ENCODE data around the gene NFATC1. TPM values are rescaled to one million over a fixed set of nuclear protein-coding genes. Genes with fewer than 3 reads are reported as not detected.

Gene NFATC1
- total RNA-seq, 1 donor from 2014 or later: 6.1 TPM

DNA sequence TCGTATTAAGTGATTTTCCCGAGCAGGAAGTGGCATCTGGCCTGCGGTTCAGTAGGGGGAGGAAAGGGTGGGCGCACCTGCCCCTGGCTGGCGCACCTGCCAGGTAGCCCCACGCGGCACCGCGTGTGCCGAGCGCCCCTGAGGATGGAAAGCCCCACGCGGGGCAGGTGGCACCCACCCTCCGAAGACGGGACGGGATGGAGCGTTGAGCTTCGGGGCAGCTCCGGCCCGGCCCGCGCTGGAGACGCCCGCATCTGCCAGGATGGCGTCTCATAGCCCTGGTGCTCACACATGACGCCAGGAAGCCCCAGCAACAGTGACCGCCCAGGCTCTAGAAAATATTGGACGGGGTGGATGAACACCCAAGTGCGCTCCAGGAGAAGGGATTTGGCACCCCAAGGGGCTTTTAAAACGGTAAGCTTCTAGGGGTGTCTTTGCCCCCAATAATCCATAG lies 2.5 kb upstream of the NFATC1 start:
- peaks cover 72% of the 10 kb centered on the region for H3K27me3 Mint-ChIP-seq

GRCh38 chr18:79393635-79394533 lies 1.8 kb upstream of the NFATC1 start:
- Mint-ChIP-seq H3K27me3 (peaks cover 73% of the 10 kb centered on the region), H3K4me3 (peak overlapping the region; percentile 86), H3K36me3 (no peaks in the 10 kb centered on the region), H3K27ac (peak overlapping the region; percentile 39), H3K4me1 (ENCODE audit: unreplicated experiment) (peaks cover 7% of the 10 kb centered on the region), H3K9me3 (no peaks in the 10 kb centered on the region)
- TF ChIP-seq, protein P1, sequence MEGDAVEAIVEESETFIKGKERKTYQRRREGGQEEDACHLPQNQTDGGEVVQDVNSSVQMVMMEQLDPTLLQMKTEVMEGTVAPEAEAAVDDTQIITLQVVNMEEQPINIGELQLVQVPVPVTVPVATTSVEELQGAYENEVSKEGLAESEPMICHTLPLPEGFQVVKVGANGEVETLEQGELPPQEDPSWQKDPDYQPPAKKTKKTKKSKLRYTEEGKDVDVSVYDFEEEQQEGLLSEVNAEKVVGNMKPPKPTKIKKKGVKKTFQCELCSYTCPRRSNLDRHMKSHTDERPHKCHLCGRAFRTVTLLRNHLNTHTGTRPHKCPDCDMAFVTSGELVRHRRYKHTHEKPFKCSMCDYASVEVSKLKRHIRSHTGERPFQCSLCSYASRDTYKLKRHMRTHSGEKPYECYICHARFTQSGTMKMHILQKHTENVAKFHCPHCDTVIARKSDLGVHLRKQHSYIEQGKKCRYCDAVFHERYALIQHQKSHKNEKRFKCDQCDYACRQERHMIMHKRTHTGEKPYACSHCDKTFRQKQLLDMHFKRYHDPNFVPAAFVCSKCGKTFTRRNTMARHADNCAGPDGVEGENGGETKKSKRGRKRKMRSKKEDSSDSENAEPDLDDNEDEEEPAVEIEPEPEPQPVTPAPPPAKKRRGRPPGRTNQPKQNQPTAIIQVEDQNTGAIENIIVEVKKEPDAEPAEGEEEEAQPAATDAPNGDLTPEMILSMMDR (conservative IDR thresholded peaks at IDR 0.05): no peak
- peak; percentile 76 for DNase-seq (ENCODE audit: extremely low spot score, unreplicated experiment)

More for the DNA sequence above, 2.5 kb upstream of the NFATC1 start:
- no peaks in the 10 kb centered on the region for H3K9me3 Mint-ChIP-seq
- H3K36me3 Mint-ChIP-seq: no peaks in the 10 kb centered on the region
- H3K4me1 Mint-ChIP-seq (ENCODE audit: unreplicated experiment): peaks cover 5% of the 10 kb centered on the region
- peak overlapping the region; percentile 39 for H3K27ac Mint-ChIP-seq
- H3K4me3 Mint-ChIP-seq: peak overlapping the region; percentile 86
- TF ChIP-seq, protein P1 (conservative IDR thresholded peaks at IDR 0.05): no peak
- DNase-seq (ENCODE audit: extremely low spot score, unreplicated experiment): no peak

- Mint-ChIP-seq H3K4me3 (peak overlapping the region; percentile 79), H3K27me3 (peaks cover 68% of the 10 kb centered on the region), H3K27ac (peak overlapping the region; percentile 72), H3K4me1 (ENCODE audit: unreplicated experiment) (peaks cover 9% of the 10 kb centered on the region), H3K36me3 (no peaks in the 10 kb centered on the region), H3K9me3 (no peaks in the 10 kb centered on the region)
- DNase-seq (ENCODE audit: extremely low spot score, unreplicated experiment): peak; percentile 70
- TF ChIP-seq, protein P1 (conservative IDR thresholded peaks at IDR 0.05): no peak
Measured at GRCh38 chr18:79394534-79395307, 1.0 kb upstream of the NFATC1 start.

- Mint-ChIP-seq H3K4me3 (peak overlapping the region; percentile 79), H3K27me3 (peaks cover 65% of the 10 kb centered on the region), H3K9me3 (no peaks in the 10 kb centered on the region), H3K36me3 (no peaks in the 10 kb centered on the region), H3K27ac (no peak overlapping the region), H3K4me1 (ENCODE audit: unreplicated experiment) (peaks cover 9% of the 10 kb centered on the region)
- TF ChIP-seq, protein P1 (conservative IDR thresholded peaks at IDR 0.05): no peak
- no peak for DNase-seq (ENCODE audit: extremely low spot score, unreplicated experiment)
Measured at GRCh38 chr18:79395308-79395640, 456 bp upstream of the NFATC1 start.

- Mint-ChIP-seq H3K9me3 (no peaks in the 10 kb centered on the region), H3K36me3 (no peaks in the 10 kb centered on the region), H3K27ac (no peak overlapping the region), H3K4me1 (ENCODE audit: unreplicated experiment) (peaks cover 9% of the 10 kb centered on the region), H3K4me3 (peak overlapping the region; percentile 82), H3K27me3 (peaks cover 59% of the 10 kb centered on the region)
- no peak for DNase-seq (ENCODE audit: extremely low spot score, unreplicated experiment)
- TF ChIP-seq, protein P1 (conservative IDR thresholded peaks at IDR 0.05): no peak
Measured at GRCh38 chr18:79396431-79397246, 909 bp downstream of the NFATC1 start.

All from type B pancreatic cell (in vitro differentiated cells).